Right lobe of liver (tissue), 4 donors: ENCODE data around the gene PAN2.

Source experiments
- CTCF ChIP-seq, 4 donors: fragments of 200-600 bp in 3 of 4; fragments of 450-650 bp in 1 of 4; IDR thresholded peaks; one replicate each; pipeline versions ENCODE4 v1.5.1 to v1.8.0; 2016 to 2022; ENCODE audit warnings: antibody characterized with exemption in 4 of 4, mild to moderate bottlenecking in 2 of 4
- POLR2A ChIP-seq: fragments of 450-650 bp; IDR thresholded peaks from one replicate; pipeline ENCODE4 v1.6.1; 2017; ENCODE audit warnings: antibody characterized with exemption, mild to moderate bottlenecking
- donor health status: DM: no; HTN: no; CAD: no.
- donor health status: DM: no; HTN: no; CAD: no.
- donor health status: DM: no; HTN: yes; CAD: no.

DNA sequence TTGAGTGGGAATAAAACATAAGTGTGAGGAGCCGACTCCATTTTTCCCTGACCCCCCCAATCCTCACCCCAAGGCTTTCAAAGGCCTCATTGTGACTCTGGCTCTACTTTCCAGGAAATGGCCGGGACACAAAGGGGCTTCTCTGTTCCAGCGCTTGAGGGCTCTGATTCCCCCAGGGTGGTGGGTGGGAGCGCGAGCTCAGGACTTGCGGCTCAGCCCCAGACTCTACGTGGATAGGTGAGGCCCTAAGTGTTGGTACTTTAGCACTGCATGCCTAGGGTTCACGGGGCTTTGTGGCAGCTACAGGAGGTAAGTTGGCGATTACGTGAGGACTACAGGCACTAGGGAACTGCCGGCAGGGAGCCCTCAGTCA lies 18.6 kb downstream of the PAN2 start:
- TF ChIP-seq CTCF (IDR thresholded peaks at IDR 0.05) (no peak), POLR2A (no peak)
